H1 (cell line): ENCODE data around the gene RBSN.

Experiments
- ASH2L ChIP-seq: fragments of 200-600, 300-600 bp; sonication (generic); IDR thresholded peaks from one replicate; pipeline ENCODE4 v1.7.1; 2017; ENCODE audit warnings: low read length
- BRCA1 ChIP-seq: IDR thresholded peaks from 2 replicates; pipeline ENCODE4 v1.6.1; 2012; ENCODE audit warnings: low read depth, low read length, improper control_type of control experiment
- CBX8 ChIP-seq: fragments of 300-800, 300-1000 bp; sonication (generic); IDR thresholded peaks from 2 replicates; pipeline ENCODE4 v1.7.1; 2016; ENCODE audit warnings: low read depth, low read length, borderline replicate concordance
- EZH2 ChIP-seq: fragments of 200-600 bp; sonication (generic); IDR thresholded peaks from 2 replicates; pipeline ENCODE4 v1.7.1; 2012; ENCODE audit warnings: low read depth, mild to moderate bottlenecking, moderate library complexity, low read length, inconsistent platforms; ENCODE audit not compliant: severe bottlenecking
- GABPA ChIP-seq: IDR thresholded peaks from 2 replicates; pipeline ENCODE4 v1.6.1; 2011; ENCODE audit warnings: mild to moderate bottlenecking, low read length, moderate library complexity, borderline replicate concordance; ENCODE audit not compliant: insufficient read depth
- POLR2A ChIP-seq, 2 experiments: IDR thresholded peaks; 1 replicate in 1 of 2; 2 replicates in 1 of 2; pipeline ENCODE4 v1.6.1; 2011; ENCODE audit warnings: low read depth in 2 of 2, low read length in 2 of 2, mild to moderate bottlenecking in 2 of 2; ENCODE audit errors: control extremely low read depth in 1 of 2
- POLR2AphosphoS5 ChIP-seq: IDR thresholded peaks from 2 replicates; pipeline ENCODE4 v1.6.1; 2011; ENCODE audit warnings: low read depth, low read length
- RAD21 ChIP-seq, 2 experiments: IDR thresholded peaks in 1 of 2; conservative IDR thresholded peaks in 1 of 2; 2 replicates each; pipeline ENCODE4 v1.6.1; 2011; ENCODE audit warnings: low read depth in 2 of 2, low read length in 2 of 2, improper control_type of control experiment in 1 of 2, inconsistent platforms in 1 of 2, mild to moderate bottlenecking in 1 of 2, moderate library complexity in 1 of 2
- SIN3A ChIP-seq, 2 experiments: IDR thresholded peaks in 1 of 2; conservative IDR thresholded peaks in 1 of 2; 2 replicates each; pipeline ENCODE4 v1.6.1; 2011 to 2012; ENCODE audit warnings: low read length in 2 of 2, improper control_type of control experiment in 1 of 2, low read depth in 1 of 2, mild to moderate bottlenecking in 1 of 2
- SP1 ChIP-seq: IDR thresholded peaks from 2 replicates; pipeline ENCODE4 v1.6.1; 2011; ENCODE audit warnings: low read depth, low read length
- SUZ12 ChIP-seq: fragments of 200-600 bp; sonication (generic); IDR thresholded peaks from 2 replicates; pipeline ENCODE4 v1.6.1; 2012; ENCODE audit warnings: mild to moderate bottlenecking, inconsistent platforms, low read length, moderate library complexity, mixed read lengths
- ZNF274 ChIP-seq: IDR thresholded peaks from 2 replicates; pipeline ENCODE4 v1.7.0; 2012; ENCODE audit warnings: low read length, borderline replicate concordance; ENCODE audit errors: extremely low read depth
- TF ChIP-seq, protein P1 (sequence below), 3 experiments: IDR thresholded peaks; 1 replicate in 2 of 3; 2 replicates in 1 of 3; pipeline versions ENCODE4 v1.5.1 to v1.6.1; 2011; ENCODE audit warnings: low read length in 3 of 3, mild to moderate bottlenecking in 3 of 3, inconsistent platforms in 2 of 3, low read depth in 1 of 3, moderate library complexity in 1 of 3; ENCODE audit not compliant: insufficient read depth in 1 of 3; ENCODE audit errors: control extremely low read depth in 1 of 3
- TF ChIP-seq, protein P2 (sequence below): IDR thresholded peaks from 2 replicates; pipeline ENCODE4 v1.6.1; 2012; ENCODE audit warnings: low read length, inconsistent platforms

DNA sequence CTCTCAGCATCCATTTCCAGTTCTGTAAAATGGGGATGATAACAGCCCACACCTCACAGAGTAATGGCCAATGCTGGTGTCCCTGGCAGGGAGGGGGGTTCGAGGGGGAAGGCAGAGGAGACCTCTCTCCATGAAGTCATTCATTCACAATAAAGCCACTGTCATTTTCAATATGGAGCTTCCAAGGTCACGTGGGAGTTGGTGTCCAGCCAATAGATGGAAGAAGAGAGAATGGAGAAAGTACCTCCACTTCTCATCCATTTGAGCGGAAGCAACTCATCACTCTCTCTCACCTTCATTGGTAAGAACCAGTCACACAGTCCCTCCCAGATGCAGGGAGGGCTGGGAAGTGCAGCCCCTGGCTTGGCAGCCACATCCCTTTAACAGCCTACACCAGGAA, 14.9 kb upstream of the RBSN start:
- no peak for TF ChIP-seq ZNF274
- TF ChIP-seq POLR2A (IDR thresholded peaks at IDR 0.05; ENCODE audit: control extremely low read depth in 1 of 2, low read depth in 2 of 2, low read length in 2 of 2) = no peak
- TF ChIP-seq RAD21 (IDR thresholded peaks at IDR 0.05 in 1 of 2, conservative IDR thresholded peaks at IDR 0.05 in 1 of 2; ENCODE audit: low read depth in 2 of 2, low read length in 2 of 2) = no peak
- TF ChIP-seq, protein P1, sequence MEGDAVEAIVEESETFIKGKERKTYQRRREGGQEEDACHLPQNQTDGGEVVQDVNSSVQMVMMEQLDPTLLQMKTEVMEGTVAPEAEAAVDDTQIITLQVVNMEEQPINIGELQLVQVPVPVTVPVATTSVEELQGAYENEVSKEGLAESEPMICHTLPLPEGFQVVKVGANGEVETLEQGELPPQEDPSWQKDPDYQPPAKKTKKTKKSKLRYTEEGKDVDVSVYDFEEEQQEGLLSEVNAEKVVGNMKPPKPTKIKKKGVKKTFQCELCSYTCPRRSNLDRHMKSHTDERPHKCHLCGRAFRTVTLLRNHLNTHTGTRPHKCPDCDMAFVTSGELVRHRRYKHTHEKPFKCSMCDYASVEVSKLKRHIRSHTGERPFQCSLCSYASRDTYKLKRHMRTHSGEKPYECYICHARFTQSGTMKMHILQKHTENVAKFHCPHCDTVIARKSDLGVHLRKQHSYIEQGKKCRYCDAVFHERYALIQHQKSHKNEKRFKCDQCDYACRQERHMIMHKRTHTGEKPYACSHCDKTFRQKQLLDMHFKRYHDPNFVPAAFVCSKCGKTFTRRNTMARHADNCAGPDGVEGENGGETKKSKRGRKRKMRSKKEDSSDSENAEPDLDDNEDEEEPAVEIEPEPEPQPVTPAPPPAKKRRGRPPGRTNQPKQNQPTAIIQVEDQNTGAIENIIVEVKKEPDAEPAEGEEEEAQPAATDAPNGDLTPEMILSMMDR (IDR thresholded peaks at IDR 0.05; ENCODE audit: control extremely low read depth in 1 of 3, insufficient read depth in 1 of 3, low read depth in 1 of 3, low read length in 3 of 3) = no peak
- TF ChIP-seq POLR2AphosphoS5 = no peak
- no peak for TF ChIP-seq GABPA
- TF ChIP-seq SP1 = no peak
- TF ChIP-seq ASH2L = no peak
- TF ChIP-seq, protein P2, sequence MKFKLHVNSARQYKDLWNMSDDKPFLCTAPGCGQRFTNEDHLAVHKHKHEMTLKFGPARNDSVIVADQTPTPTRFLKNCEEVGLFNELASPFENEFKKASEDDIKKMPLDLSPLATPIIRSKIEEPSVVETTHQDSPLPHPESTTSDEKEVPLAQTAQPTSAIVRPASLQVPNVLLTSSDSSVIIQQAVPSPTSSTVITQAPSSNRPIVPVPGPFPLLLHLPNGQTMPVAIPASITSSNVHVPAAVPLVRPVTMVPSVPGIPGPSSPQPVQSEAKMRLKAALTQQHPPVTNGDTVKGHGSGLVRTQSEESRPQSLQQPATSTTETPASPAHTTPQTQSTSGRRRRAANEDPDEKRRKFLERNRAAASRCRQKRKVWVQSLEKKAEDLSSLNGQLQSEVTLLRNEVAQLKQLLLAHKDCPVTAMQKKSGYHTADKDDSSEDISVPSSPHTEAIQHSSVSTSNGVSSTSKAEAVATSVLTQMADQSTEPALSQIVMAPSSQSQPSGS = no peak
- no peak for TF ChIP-seq EZH2
- TF ChIP-seq CBX8 = no peak
- no peak for TF ChIP-seq BRCA1
- no peak for TF ChIP-seq SUZ12
- TF ChIP-seq SIN3A (conservative IDR thresholded peaks at IDR 0.05 in 1 of 2, IDR thresholded peaks at IDR 0.05 in 1 of 2; ENCODE audit: low read depth in 1 of 2, low read length in 2 of 2) = no peak
